Suprapubic skin (tissue), 4 donors: ENCODE measurements around the gene SLC35E1.

Source experiments
- EP300 ChIP-seq: sonication (generic); formaldehyde crosslinking; IDR thresholded peaks from one replicate; pipeline ENCODE4 v1.6.1; 2017; ENCODE audit warnings: antibody characterized with exemption
- POLR2AphosphoS5 ChIP-seq, 3 donors: sonication (generic); formaldehyde crosslinking; IDR thresholded peaks; one replicate each; pipeline ENCODE4 v1.6.1; 2017; ENCODE audit warnings: antibody characterized with exemption in 3 of 3

DNA sequence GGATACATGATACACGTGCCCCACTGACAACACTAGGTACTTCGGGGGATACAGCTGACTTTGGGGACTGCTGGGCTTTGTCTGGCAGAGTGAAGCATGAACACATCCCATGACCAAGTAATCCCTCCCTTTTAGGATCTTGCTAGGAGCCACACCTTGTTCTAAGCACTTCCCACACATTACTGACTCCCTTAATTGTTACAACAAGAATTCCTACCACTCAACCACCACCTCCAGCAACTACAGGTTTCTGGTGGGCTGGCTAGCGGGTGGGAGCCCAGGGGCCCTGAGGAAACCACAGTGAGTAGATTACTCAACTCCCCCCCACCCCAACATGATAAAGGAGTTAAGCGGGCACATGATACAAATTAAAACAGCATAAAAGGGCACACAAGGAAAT, 7.2 kb upstream of the SLC35E1 start:
- no peak for TF ChIP-seq EP300
- no peak for TF ChIP-seq POLR2AphosphoS5 (IDR thresholded peaks at IDR 0.05)
